K562 (cell line): ENCODE data around the gene UGT1A9. TPM values are rescaled to one million over a fixed set of nuclear protein-coding genes. Genes with fewer than 3 reads are reported as not detected.

Source experiments
- ATAC-seq: fragments of 200-7000 bp; cut with Tn5 transposase; 3 replicates; pipeline ENCODE4 v1.9.1; 2020; ENCODE audit warnings: moderate library complexity
- BruUV-seq: library from RNA; stranded (reverse); fragments of 400-500 nt; replicated peaks from 2 replicates; lab custom pipeline; 2021; lab: Mats Ljungman, UMichigan
- CTCF ChIA-PET: fragments of 300-600 bp; formaldehyde crosslinking; extraction: SDS; loops from one replicate; lab custom pipeline; 2021; ENCODE audit warnings: low intra/inter-chr PET ratio; lab: Yijun Ruan, JAX
- POLR2A ChIA-PET: fragments of 300-600, 350-650 bp; sonication (Branson Sonifier 250); formaldehyde crosslinking; extraction: SDS; loops from one replicate; lab custom pipeline; 2021; ENCODE audit warnings: antibody characterized with exemption, inconsistent platforms; lab: Yijun Ruan, JAX
- DNase-seq, 4 experiments: peaks; one replicate each; pipeline versions ENCODE4 v3.0.0 to v3.0.0-alpha.2; 2011 to 2018; ENCODE audit warnings: low spot score in 3 of 4, mixed read lengths in 3 of 4; ENCODE audit errors: extremely low read depth in 1 of 4
- FAIRE-seq: peaks from 2 replicates; lab custom pipeline; 2011; peaks lifted over from hg19 to GRCh38; lab: Jason Lieb, UNC
- H2AFZ ChIP-seq: 2 replicates; pipeline ENCODE4 v1.6.0; 2011; ENCODE audit warnings: low read depth, low read length, control low read depth, inconsistent platforms
- H3K27ac ChIP-seq: fragments of 200-600 bp; 3 replicates; pipeline ENCODE4 v1.8.0; 2011; ENCODE audit warnings: low read depth, mild to moderate bottlenecking, control low read depth, inconsistent platforms, low read length, moderate library complexity, mixed read lengths; ENCODE audit errors: extremely low read depth
- H3K27me3 ChIP-seq, 2 experiments: fragments of 300-600 bp in 1 of 2; 2 replicates in 1 of 2; 3 replicates in 1 of 2; pipeline versions ENCODE4 v1.6.0 to v1.8.0; 2011; ENCODE audit warnings: inconsistent platforms in 2 of 2, low read length in 2 of 2, mild to moderate bottlenecking in 1 of 2, mixed read lengths in 1 of 2, moderate library complexity in 1 of 2; ENCODE audit not compliant: control insufficient read depth in 2 of 2, insufficient read depth in 2 of 2
- H3K36me3 ChIP-seq: fragments of 300-600 bp; 3 replicates; pipeline ENCODE4 v1.8.0; 2011; ENCODE audit warnings: mild to moderate bottlenecking, low read length, inconsistent platforms; ENCODE audit not compliant: control insufficient read depth, insufficient read depth
- H3K4me1 ChIP-seq, 2 experiments: fragments of 200-600 bp in 1 of 2; replicated peaks in 1 of 2; 2 replicates in 1 of 2; 3 replicates in 1 of 2; pipeline versions ENCODE4 v1.5.1 to v1.8.0; 2011; ENCODE audit warnings: inconsistent platforms in 2 of 2, low read length in 2 of 2, mild to moderate bottlenecking in 1 of 2, mixed read lengths in 1 of 2, moderate library complexity in 1 of 2; ENCODE audit not compliant: control insufficient read depth in 2 of 2, insufficient read depth in 2 of 2
- H3K4me2 ChIP-seq: 2 replicates; pipeline ENCODE4 v1.6.1; 2011; ENCODE audit warnings: low read length, control low read depth, inconsistent platforms, mixed read lengths; ENCODE audit not compliant: insufficient read depth
- H3K4me3 ChIP-seq: fragments of 200-600 bp; sonication (generic), shearing (Covaris generic); 2 replicates; pipeline ENCODE4 v1.5.1; 2016; ENCODE audit warnings: control low read depth, inconsistent platforms
- H3K79me2 ChIP-seq: fragments of 200-600 bp; 3 replicates; pipeline ENCODE4 v1.8.0; 2011; ENCODE audit warnings: low read length, inconsistent platforms; ENCODE audit not compliant: control insufficient read depth, insufficient read depth
- H3K9ac ChIP-seq, 2 experiments: 2 replicates each; pipeline versions ENCODE4 v1.6.0 to v1.6.1; 2011; ENCODE audit warnings: low read depth in 2 of 2, low read length in 2 of 2, control low read depth in 1 of 2, inconsistent platforms in 1 of 2, mild to moderate bottlenecking in 1 of 2, mixed read lengths in 1 of 2; ENCODE audit not compliant: insufficient read depth in 1 of 2
- H3K9me1 ChIP-seq: one replicate; pipeline ENCODE4 v1.6.0; 2011; ENCODE audit warnings: inconsistent platforms, mild to moderate bottlenecking, low read length, moderate library complexity; ENCODE audit not compliant: control insufficient read depth, insufficient read depth
- H3K9me3 ChIP-seq: replicated peaks from 2 replicates; pipeline ENCODE4 v1.5.1; 2011; ENCODE audit warnings: low read depth, low read length, inconsistent platforms; ENCODE audit not compliant: control insufficient read depth, insufficient read depth
- H4K20me1 ChIP-seq: replicated peaks from 2 replicates; pipeline ENCODE4 v1.6.1; 2011; ENCODE audit warnings: low read length, inconsistent platforms, mixed read lengths; ENCODE audit not compliant: control insufficient read depth, insufficient read depth
- ADNP ChIP-seq: fragments of 200-800 bp; sonication (Bioruptor generic); IDR thresholded peaks from 2 replicates; pipeline ENCODE4 v1.6.1; 2016; ENCODE audit warnings: missing genetic modification characterization, missing compliant biosample characterization
- BCL6 ChIP-seq: fragments of 250-450 bp; sonication (Bioruptor Pico); IDR thresholded peaks from 2 replicates; pipeline ENCODE4 v1.4.0; 2020
- DNMT1 ChIP-seq: fragments of 450-650 bp; IDR thresholded peaks from 2 replicates; pipeline ENCODE4 v1.6.1; 2016; ENCODE audit warnings: antibody characterized with exemption, mild to moderate bottlenecking
- FUS ChIP-seq: fragments of 200-400 bp; formaldehyde crosslinking; optimal IDR thresholded peaks from 2 replicates; pipeline ENCODE3; 2017; ENCODE audit warnings: low read depth, low read length
- HMG20A ChIP-seq: fragments of 450-650 bp; formaldehyde crosslinking; conservative IDR thresholded peaks from 2 replicates; pipeline ENCODE4 v1.4.0; 2020; ENCODE audit warnings: mild to moderate bottlenecking, mixed read lengths
- TGIF2 ChIP-seq: sonication (generic); formaldehyde crosslinking; IDR thresholded peaks from 2 replicates; pipeline ENCODE4 v1.8.1; 2022; ENCODE audit warnings: mild to moderate bottlenecking, missing genetic modification reagents, moderate library complexity
- ZC3H11A ChIP-seq: IDR thresholded peaks from 2 replicates; pipeline ENCODE4 v1.6.1; 2012; ENCODE audit warnings: low read depth, low read length, improper control_type of control experiment
- ZKSCAN3 ChIP-seq: fragments of 250-450 bp; sonication (Bioruptor Pico); IDR thresholded peaks from 2 replicates; pipeline ENCODE4 v1.4.0; 2020
- ZNF212 ChIP-seq: fragments of 450-650 bp; formaldehyde crosslinking; IDR thresholded peaks from 2 replicates; pipeline ENCODE4 v1.4.0; 2020; ENCODE audit warnings: mild to moderate bottlenecking
- ZNF318 ChIP-seq, 2 experiments: fragments of 450-650 bp; IDR thresholded peaks; 2 replicates each; pipeline ENCODE4 v1.6.1; 2016; ENCODE audit warnings: mild to moderate bottlenecking in 2 of 2, borderline replicate concordance in 1 of 2, low read depth in 1 of 2, moderate library complexity in 1 of 2
- WGBS: fragments of 100-300 bp; shearing (Covaris generic); methylation state at CpG from one replicate; pipeline ENCODE4 v1.1.6; 2016; ENCODE audit warnings: low coverage, mixed read lengths; ENCODE audit not compliant: insufficient coverage; ENCODE audit errors: missing lambda C conversion rate; 5-methylcytosine and 5-hydroxymethylcytosine counted together
- in situ Hi-C: fragments of 300-500 bp; cut with MboI; formaldehyde crosslinking; loops from 4 replicates; pipeline ENCODE4 v1.15.0; 2018; ENCODE audit warnings: inconsistent platforms, mixed read lengths
- intact Hi-C: fragments of 100-400 bp; cut with micrococcal nuclease; formaldehyde crosslinking; loops from 2 replicates; pipeline ENCODE4 v1.14.2; 2022
- polyA plus RNA-seq, 8 experiments: library from polyadenylated mRNA; depleted of rRNA in 4 of 8; stranded (reverse) in 5 of 8; unstranded in 3 of 8; fragments of >200 nt; fragmentation: Nextera tagmentation in 2 of 8; fragmentation: Illumina TruSeq in 1 of 8; extraction: Ambion mirVana in 2 of 8; extraction: Trizol in 1 of 8; gene quantifications; 2 replicates each; pipeline versions ENCODE4 v1.2.1 to v1.2.3, GENCODE V29; 2011 to 2014; ENCODE audit warnings: inconsistent platforms in 1 of 8, missing spikeins in 1 of 8
- total RNA-seq, 7 experiments: library from RNA; depleted of rRNA in 6 of 7; stranded (reverse); fragments of >200 nt in 6 of 7; fragmentation: Illumina TruSeq in 2 of 7; extraction: Trizol in 2 of 7; gene quantifications; 2 replicates each; pipeline versions ENCODE4 v1.2.1 to v1.2.3, GENCODE V29; 2011 to 2021; ENCODE audit warnings: low replicate concordance in 1 of 7
- TF ChIP-seq, protein P1 (sequence below): fragments of 150-350 bp; IDR thresholded peaks from 2 replicates; pipeline ENCODE4 v1.6.1; 2014; ENCODE audit warnings: low read depth, mild to moderate bottlenecking, low read length, borderline replicate concordance

Gene UGT1A9
- total and polyA plus RNA-seq, 9 of the 15 experiments (the other 6 are each of a cell fraction or from before 2014, with no cell fraction given), result 0.09 TPM; not detected in 8

GRCh38 chr2:233714121-233714520, 42.4 kb downstream of the UGT1A9 start:
- Histone ChIP-seq H3K4me1 (0 out of 5 replicates have a peak, but pooled peaks cover 0 to 3% of the 10 kb centered on the region in 2 experiments), H3K27ac (no peak overlapping the region), H3K4me2 (no peak overlapping the region), H3K36me3 (no peaks in the 10 kb centered on the region), H3K9ac (no peak overlapping the region), H4K20me1 (no peaks in the 10 kb centered on the region), H3K79me2 (no peaks in the 10 kb centered on the region), H3K4me3 (no peak overlapping the region), H2AFZ (no peak overlapping the region), H3K9me1 (no peaks in the 10 kb centered on the region), H3K9me3 (no peaks in the 10 kb centered on the region), H3K27me3 (peaks cover 0 to 20% of the 10 kb centered on the region in 2 experiments; a peak in 2 of 5 replicates)
- no TSS peak for BruUV-seq
- intact Hi-C loops (loop anchor here (10.0 kb wide), 1 partner anchor 129 kb away; no protein-coding TSS in a partner anchor), in situ Hi-C loops (no loop called here)
- CTCF ChIA-PET, result no interaction called here
- no peak for FAIRE-seq
- no peak for ATAC-seq
- WGBS, result 0% methylated on average over 2 of the region's 2 CpGs
- POLR2A ChIA-PET, result no interaction called here
- no peak for DNase-seq
- TF ChIP-seq ADNP (no peak), DNMT1 (no peak), ZC3H11A (no peak), HMG20A (CRISPR knock-in tag) (no peak), ZKSCAN3 (CRISPR knock-in tag) (no peak), FUS (no peak), TGIF2 (no peak), BCL6 (CRISPR knock-in tag) (no peak), ZNF212 (no peak), ZNF318 (IDR thresholded peaks at IDR 0.05; ENCODE audit: borderline replicate concordance in 1 of 2, low read depth in 1 of 2) (no peak)
- TF ChIP-seq, protein P1, sequence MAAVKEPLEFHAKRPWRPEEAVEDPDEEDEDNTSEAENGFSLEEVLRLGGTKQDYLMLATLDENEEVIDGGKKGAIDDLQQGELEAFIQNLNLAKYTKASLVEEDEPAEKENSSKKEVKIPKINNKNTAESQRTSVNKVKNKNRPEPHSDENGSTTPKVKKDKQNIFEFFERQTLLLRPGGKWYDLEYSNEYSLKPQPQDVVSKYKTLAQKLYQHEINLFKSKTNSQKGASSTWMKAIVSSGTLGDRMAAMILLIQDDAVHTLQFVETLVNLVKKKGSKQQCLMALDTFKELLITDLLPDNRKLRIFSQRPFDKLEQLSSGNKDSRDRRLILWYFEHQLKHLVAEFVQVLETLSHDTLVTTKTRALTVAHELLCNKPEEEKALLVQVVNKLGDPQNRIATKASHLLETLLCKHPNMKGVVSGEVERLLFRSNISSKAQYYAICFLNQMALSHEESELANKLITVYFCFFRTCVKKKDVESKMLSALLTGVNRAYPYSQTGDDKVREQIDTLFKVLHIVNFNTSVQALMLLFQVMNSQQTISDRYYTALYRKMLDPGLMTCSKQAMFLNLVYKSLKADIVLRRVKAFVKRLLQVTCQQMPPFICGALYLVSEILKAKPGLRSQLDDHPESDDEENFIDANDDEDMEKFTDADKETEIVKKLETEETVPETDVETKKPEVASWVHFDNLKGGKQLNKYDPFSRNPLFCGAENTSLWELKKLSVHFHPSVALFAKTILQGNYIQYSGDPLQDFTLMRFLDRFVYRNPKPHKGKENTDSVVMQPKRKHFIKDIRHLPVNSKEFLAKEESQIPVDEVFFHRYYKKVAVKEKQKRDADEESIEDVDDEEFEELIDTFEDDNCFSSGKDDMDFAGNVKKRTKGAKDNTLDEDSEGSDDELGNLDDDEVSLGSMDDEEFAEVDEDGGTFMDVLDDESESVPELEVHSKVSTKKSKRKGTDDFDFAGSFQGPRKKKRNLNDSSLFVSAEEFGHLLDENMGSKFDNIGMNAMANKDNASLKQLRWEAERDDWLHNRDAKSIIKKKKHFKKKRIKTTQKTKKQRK, result no peak
